ENCODE measurements around the gene NAPA. TPM values are rescaled to one million over a fixed set of nuclear protein-coding genes. Genes with fewer than 3 reads are reported as not detected.

NAPA gene
- total RNA-seq, 1 experiment from 2014 or later = 61.3 TPM

- no peak for TF ChIP-seq IRF1 (CRISPR knock-in tag; IDR thresholded peaks at IDR 0.05)
- TF ChIP-seq TEAD1 (CRISPR knock-in tag; IDR thresholded peaks at IDR 0.05) = no peak
- TF ChIP-seq ZNF232 (CRISPR knock-in tag; IDR thresholded peaks at IDR 0.05) = no peak
Measured at GRCh38 chr19:47512948-47513319, 1.9 kb downstream of the NAPA start (continued).

GRCh38 chr19:47512183-47512947 lies 2.5 kb downstream of the NAPA start:
- no peak for ATAC-seq
- CTCF ChIA-PET = interaction anchor here (2.5 to 5.7 kb wide), 2 partner anchors 66 to 76 kb away, joined by 8 to 41 read pairs; no protein-coding TSS in a partner anchor
- Mint-ChIP-seq H3K9me3 (no peaks in the 10 kb centered on the region), H3K36me3 (no peaks in the 10 kb centered on the region), H3K4me3 (peak overlapping the region; percentile 97), H3K27me3 (ENCODE audit: low read depth) (no peaks in the 10 kb centered on the region), H3K27ac (peak overlapping the region; percentile 92), H3K4me1 (peaks cover 30% of the 10 kb centered on the region)
- POLR2A ChIA-PET = no interaction called here
- no peak for DNase-seq (ENCODE audit: low spot score)
- TF ChIP-seq PRDM15 (CRISPR knock-in tag; IDR thresholded peaks at IDR 0.05) = no peak

GRCh38 chr19:47511681-47512080 lies 3.2 kb downstream of the NAPA start:
- DNase-seq (ENCODE audit: low spot score) (no peak), ATAC-seq (no peak)
- H3K27ac Mint-ChIP-seq = peak overlapping the region; percentile 60
- peaks cover 30% of the 10 kb centered on the region for H3K4me1 Mint-ChIP-seq
- H3K9me3 Mint-ChIP-seq = no peaks in the 10 kb centered on the region
- POLR2A ChIA-PET = no interaction called here
- CTCF ChIA-PET = interaction anchor here (1.3 to 5.7 kb wide), 5 partner anchors 28 to 186 kb away, joined by 3 to 41 read pairs (median 7); partner anchors contain the start of gene KPTN
- H3K4me3 Mint-ChIP-seq = no peak overlapping the region
- no peaks in the 10 kb centered on the region for H3K27me3 Mint-ChIP-seq (ENCODE audit: low read depth)
- no peaks in the 10 kb centered on the region for H3K36me3 Mint-ChIP-seq
- no peak for TF ChIP-seq RORB (CRISPR knock-in tag; IDR thresholded peaks at IDR 0.05)
- no peak for TF ChIP-seq NR1H2 (CRISPR knock-in tag; IDR thresholded peaks at IDR 0.05)
- TF ChIP-seq SOX15 (CRISPR knock-in tag; IDR thresholded peaks at IDR 0.05) = no peak

GRCh38 chr19:47511128-47511517 lies 3.7 kb downstream of the NAPA start:
- Mint-ChIP-seq H3K9me3 (no peaks in the 10 kb centered on the region), H3K4me1 (peaks cover 28% of the 10 kb centered on the region), H3K4me3 (no peak overlapping the region), H3K36me3 (no peaks in the 10 kb centered on the region), H3K27me3 (ENCODE audit: low read depth) (no peaks in the 10 kb centered on the region), H3K27ac (no peak overlapping the region)
- CTCF ChIA-PET = interaction anchor here (1.3 to 5.7 kb wide), 7 partner anchors 28 to 202 kb away, joined by 3 to 41 read pairs (median 6); partner anchors contain the start of genes EHD2 and KPTN
- no peak for TF ChIP-seq CREM (CRISPR knock-in tag; IDR thresholded peaks at IDR 0.05)
- no peak for TF ChIP-seq MXD4 (CRISPR knock-in tag; IDR thresholded peaks at IDR 0.05; ENCODE audit: borderline replicate concordance)
- TF ChIP-seq E2F5 (CRISPR knock-in tag; IDR thresholded peaks at IDR 0.05) = no peak
- no peak for TF ChIP-seq FOXJ3 (CRISPR knock-in tag; IDR thresholded peaks at IDR 0.05; ENCODE audit: borderline replicate concordance)
- no peak for TF ChIP-seq CTCF (IDR thresholded peaks at IDR 0.05)
- no peak for ATAC-seq
- DNase-seq (ENCODE audit: low spot score) = no peak
- POLR2A ChIA-PET = no interaction called here
